HCT116 (cell line): Measurements from ENCODE around the gene PIGL. TPM values are rescaled to one million over a fixed set of nuclear protein-coding genes. Genes with fewer than 3 reads are reported as not detected.

Source experiments
- ATAC-seq: fragments of 200-7000 bp; cut with Tn5 transposase; 2 replicates; pipeline ENCODE4 v1.9.1; 2020; ENCODE audit warnings: mild to moderate bottlenecking, moderate library complexity
- Bru-seq: library from RNA; stranded (reverse); fragments of 400-500 nt; gene quantifications from one replicate; lab custom pipeline; 2021; lab: Mats Ljungman, UMichigan
- BruChase-seq, 2 experiments: library from RNA; stranded (reverse); fragments of 400-500 nt; gene quantifications; one replicate each; lab custom pipeline; 2021; lab: Mats Ljungman, UMichigan
- BruUV-seq: library from RNA; stranded (reverse); fragments of 400-500 nt; replicated peaks from 2 replicates; lab custom pipeline; 2021; lab: Mats Ljungman, UMichigan
- CTCF ChIA-PET: fragments of 300-600 bp; sonication (Branson Sonifier 250); formaldehyde crosslinking; loops from one replicate; lab custom pipeline; 2021; ENCODE audit warnings: antibody characterized with exemption; lab: Charles Lee
- POLR2A ChIA-PET: fragments of 300-600, 350-600 bp; sonication (Branson Sonifier 250); formaldehyde crosslinking; loops from one replicate; lab custom pipeline; 2021; ENCODE audit warnings: antibody characterized with exemption; lab: Charles Lee
- RAD21 ChIA-PET, 2 experiments: fragments of 300-600 bp; sonication (Branson Sonifier 250); formaldehyde crosslinking; loops; one replicate each; lab custom pipeline; 2023; ENCODE audit warnings: low total read pairs in 2 of 2; ENCODE audit not compliant: uncharacterized antibody in 2 of 2, unreplicated experiment in 2 of 2, low non-redundant PET in 1 of 2; lab: Charles Lee
- DNase-seq: peaks from one replicate; pipeline ENCODE4 v3.0.0-alpha.2; 2010; ENCODE audit warnings: low read depth, low spot score
- H2AFZ ChIP-seq: fragments of 200-600 bp; shearing (Covaris generic), sonication (generic); 2 replicates; pipeline ENCODE4 v1.6.1; 2017; ENCODE audit warnings: low read depth, mixed run types, mixed read lengths, antibody characterized with exemption, low read length; ENCODE audit not compliant: poor library complexity, severe bottlenecking
- H3K27ac ChIP-seq: 2 replicates; pipeline ENCODE4 v1.5.1; 2012; ENCODE audit warnings: low read depth, low read length
- H3K27me3 ChIP-seq: fragments of 200-600 bp; sonication (generic); 2 replicates; pipeline ENCODE4 v1.6.1; 2016; ENCODE audit warnings: mixed run types, low read length, mixed read lengths; ENCODE audit not compliant: insufficient read depth
- H3K36me3 ChIP-seq, 2 experiments: fragments of 200-500 bp in 1 of 2; fragments of 200-600 bp in 1 of 2; sonication (Bioruptor generic) in 1 of 2; sonication (generic) in 1 of 2; 2 replicates each; pipeline versions ENCODE4 v1.5.1 to v1.6.1; 2014 to 2016; ENCODE audit warnings: low read length in 2 of 2, inconsistent platforms in 1 of 2, mixed read lengths in 1 of 2, mixed run types in 1 of 2; ENCODE audit not compliant: insufficient read depth in 2 of 2, control insufficient read depth in 1 of 2
- H3K4me1 ChIP-seq, 2 experiments: fragments of 200-600 bp in 1 of 2; sonication (generic) in 1 of 2; 2 replicates each; pipeline versions ENCODE4 v1.5.1 to v1.6.1; 2012 to 2017; ENCODE audit warnings: low read length in 2 of 2, inconsistent platforms in 1 of 2, mild to moderate bottlenecking in 1 of 2, mixed read lengths in 1 of 2, mixed run types in 1 of 2, moderate library complexity in 1 of 2; ENCODE audit not compliant: insufficient read depth in 2 of 2, control insufficient read depth in 1 of 2
- H3K4me2 ChIP-seq: fragments of 200-600 bp; sonication (generic); 2 replicates; pipeline ENCODE4 v1.6.1; 2017; ENCODE audit warnings: mixed run types, low read length, mixed read lengths
- H3K4me3 ChIP-seq, 2 experiments: fragments of 200-600 bp in 1 of 2; sonication (generic) in 1 of 2; replicated peaks in 1 of 2; 2 replicates each; pipeline ENCODE4 v1.5.1; 2011 to 2016; ENCODE audit warnings: low read length in 2 of 2, control low read depth in 1 of 2, low read depth in 1 of 2, mild to moderate bottlenecking in 1 of 2, mixed read lengths in 1 of 2, mixed run types in 1 of 2
- H3K79me2 ChIP-seq: fragments of 200-600 bp; sonication (generic); 2 replicates; pipeline ENCODE4 v1.6.1; 2017; ENCODE audit warnings: mild to moderate bottlenecking, mixed run types, low read length, moderate library complexity, mixed read lengths; ENCODE audit not compliant: insufficient read depth
- H3K9ac ChIP-seq: fragments of 200-600 bp; sonication (generic); 2 replicates; pipeline ENCODE4 v1.6.1; 2016; ENCODE audit warnings: low read length, mixed read lengths
- H3K9me2 ChIP-seq: fragments of 200-600 bp; sonication (generic), shearing (Covaris generic); 2 replicates; pipeline ENCODE4 v1.6.1; 2017; ENCODE audit warnings: mixed run types, mild to moderate bottlenecking, moderate library complexity; ENCODE audit not compliant: insufficient read depth
- H3K9me3 ChIP-seq, 2 experiments: fragments of 200-500 bp in 1 of 2; fragments of 200-600 bp in 1 of 2; sonication (Bioruptor generic) in 1 of 2; sonication (generic) in 1 of 2; 2 replicates each; pipeline ENCODE4 v1.6.1; 2014 to 2017; ENCODE audit warnings: low read length in 2 of 2, mixed read lengths in 2 of 2, inconsistent platforms in 1 of 2, low read depth in 1 of 2, mild to moderate bottlenecking in 1 of 2, mixed run types in 1 of 2, moderate library complexity in 1 of 2; ENCODE audit not compliant: control insufficient read depth in 1 of 2, insufficient read depth in 1 of 2
- H4K20me1 ChIP-seq: fragments of 200-600 bp; sonication (generic), shearing (Covaris generic); 2 replicates; pipeline ENCODE4 v1.6.1; 2017; ENCODE audit warnings: mixed run types, mild to moderate bottlenecking, moderate library complexity; ENCODE audit not compliant: insufficient read depth
- ATF3 ChIP-seq: IDR thresholded peaks from 2 replicates; pipeline ENCODE4 v1.6.1; 2012
- CEBPB ChIP-seq: IDR thresholded peaks from 2 replicates; pipeline ENCODE4 v1.6.1; 2012; ENCODE audit warnings: low read depth
- EGR1 ChIP-seq: IDR thresholded peaks from 2 replicates; pipeline ENCODE4 v1.6.1; 2012; ENCODE audit warnings: low read depth
- ELF1 ChIP-seq: IDR thresholded peaks from 2 replicates; pipeline ENCODE4 v1.6.1; 2012; ENCODE audit warnings: low read depth, borderline replicate concordance
- EZH2phosphoT487 ChIP-seq: fragments of 200-600 bp; IDR thresholded peaks from 2 replicates; pipeline ENCODE4 v1.6.1; 2018; ENCODE audit warnings: antibody characterized with exemption, borderline replicate concordance
- FOSL1 ChIP-seq: IDR thresholded peaks from 2 replicates; pipeline ENCODE4 v1.6.1; 2012; ENCODE audit warnings: low read depth
- JUND ChIP-seq: IDR thresholded peaks from 2 replicates; pipeline ENCODE4 v1.6.1; 2012
- MAX ChIP-seq: IDR thresholded peaks from 2 replicates; pipeline ENCODE4 v1.6.1; 2012
- POLR2A ChIP-seq: IDR thresholded peaks from 2 replicates; pipeline ENCODE4 v1.7.0; 2011; ENCODE audit warnings: borderline replicate concordance; ENCODE audit not compliant: insufficient read depth, insufficient read length; ENCODE audit errors: extremely low read depth
- POLR2AphosphoS5 ChIP-seq: IDR thresholded peaks from 2 replicates; pipeline ENCODE4 v1.6.1; 2011; ENCODE audit warnings: mild to moderate bottlenecking, low read depth, low read length, moderate library complexity
- RAD21 ChIP-seq: IDR thresholded peaks from 2 replicates; pipeline ENCODE4 v1.6.1; 2012; ENCODE audit warnings: low read depth, mild to moderate bottlenecking
- REST ChIP-seq: IDR thresholded peaks from 2 replicates; pipeline ENCODE4 v1.6.1; 2012; ENCODE audit warnings: low read depth
- SIN3A ChIP-seq: IDR thresholded peaks from 2 replicates; pipeline ENCODE4 v1.6.1; 2012; ENCODE audit warnings: low read depth
- SP1 ChIP-seq: IDR thresholded peaks from 2 replicates; pipeline ENCODE4 v1.6.1; 2012; ENCODE audit warnings: low read depth
- SRF ChIP-seq: IDR thresholded peaks from 2 replicates; pipeline ENCODE4 v1.6.1; 2012; ENCODE audit warnings: low read depth
- TCF7L2 ChIP-seq: IDR thresholded peaks from 2 replicates; pipeline ENCODE4 v1.7.0; 2011; ENCODE audit warnings: borderline replicate concordance, inconsistent platforms; ENCODE audit not compliant: insufficient read depth, insufficient read length; ENCODE audit errors: extremely low read depth
- YY1 ChIP-seq: IDR thresholded peaks from 2 replicates; pipeline ENCODE4 v1.6.1; 2011; ENCODE audit warnings: low read length, low read depth, moderate library complexity, mild to moderate bottlenecking; ENCODE audit not compliant: insufficient replicate concordance; ENCODE audit errors: extremely low read depth
- ZFX ChIP-seq: fragments of 450-650 bp; IDR thresholded peaks from 2 replicates; pipeline ENCODE4 v1.6.1; 2017
- ZNF274 ChIP-seq: fragments of 200-500 bp; sonication (Bioruptor generic); IDR thresholded peaks from 2 replicates; pipeline ENCODE4 v1.6.1; 2014; ENCODE audit warnings: mild to moderate bottlenecking, low read depth, low read length, inconsistent platforms
- intact Hi-C: fragments of 100-400 bp; cut with micrococcal nuclease; formaldehyde crosslinking; loops from 2 replicates; pipeline ENCODE4 v1.10.0; 2022
- long read RNA-seq: library from polyadenylated mRNA; unstranded; transcript quantifications from one replicate; pipeline ENCODE4 v2.0.0, GENCODE V29; 2021; ENCODE audit not compliant: unreplicated experiment
- polyA plus RNA-seq: library from polyadenylated mRNA; unstranded; fragments of >200 nt; gene quantifications from 2 replicates; pipeline ENCODE4 v1.2.1, GENCODE V29; 2012; ENCODE audit warnings: missing spikeins
- total RNA-seq: library from RNA; stranded (reverse); gene quantifications from one replicate; pipeline ENCODE4 v1.2.1, GENCODE V29; 2021; ENCODE audit not compliant: unreplicated experiment
- TF ChIP-seq, protein P1 (sequence below): IDR thresholded peaks from 2 replicates; pipeline ENCODE4 v1.6.1; 2011; ENCODE audit warnings: mild to moderate bottlenecking, low read length, moderate library complexity; ENCODE audit not compliant: insufficient replicate concordance; ENCODE audit errors: extremely low read depth

The PIGL gene
- 36.8 TPM for total RNA-seq
- 34.4 and 40.5 TPM in 2 replicates for polyA plus RNA-seq
- percentile 72 among the genes with signal in this experiment for Bru-seq, nascent RNA
- BruChase-seq, experiment 1, labeled RNA remaining after a 6-hour chase, result percentile 67 among the genes with signal in this experiment
- percentile 60 among the genes with signal in this experiment for BruChase-seq, experiment 2, labeled RNA remaining after a 2-hour chase
- long read RNA-seq, transcript PIGL-201 (7 exons, 1,137 nt), result major isoform, 8 of 24 reads
- long read RNA-seq, transcript PIGL-205 (2 exons, 888 nt), result minor isoform, 7 of 24 reads
- long read RNA-seq, partial matches to known transcripts, result 2 of 24 reads
- long read RNA-seq, other reads (novel, unspliced or antisense), result 7 of 24 reads

- ChIA-PET RAD21 (no interaction called here), POLR2A (interaction anchor here (1.1 to 3.5 kb wide), 2 partner anchors 9 to 69 kb away, joined by 5 to 12 read pairs; no protein-coding TSS in a partner anchor), CTCF (interaction anchor here (1.0 kb wide), 1 partner anchor 69 kb away, joined by 3 read pairs; no protein-coding TSS in a partner anchor)
- Histone ChIP-seq H3K9me2 (no peaks in the 10 kb centered on the region), H3K79me2 (peaks cover 84% of the 10 kb centered on the region), H3K9me3 (no peaks in the 10 kb centered on the region), H4K20me1 (peaks cover 11% of the 10 kb centered on the region; the same call in 1 of the 2 replicates), H3K4me1 (peaks cover 13 to 37% of the 10 kb centered on the region in 2 experiments; a peak in 3 of 4 replicates), H3K27me3 (no peaks in the 10 kb centered on the region), H3K36me3 (0 out of 4 replicates have a peak, but pooled peaks cover 0 to 6% of the 10 kb centered on the region in 2 experiments), H3K4me2 (peak within 1 kb of the TSS; percentile 78), H3K4me3 (peak within 1 kb of the TSS; percentile 84 to 87), H3K9ac (peak within 1 kb of the TSS; percentile 89), H2AFZ (peak within 1 kb of the TSS; percentile 12), H3K27ac (peak within 1 kb of the TSS; percentile 94)
- BruUV-seq, result TSS peak; percentile 73
- intact Hi-C loops, result loop anchor here (2.0 kb wide), 1 partner anchor 70 kb away; no protein-coding TSS in a partner anchor
- DNase-seq (peak; percentile 91), ATAC-seq (peak; percentile 68)
- TF ChIP-seq SRF, result no peak
- TF ChIP-seq POLR2A, result peak; percentile 93
- peak; percentile 51 for TF ChIP-seq TCF7L2
- peak; percentile 31 for TF ChIP-seq RAD21
- TF ChIP-seq MAX, result peak; percentile 84
- TF ChIP-seq EGR1, result no peak
- no peak for TF ChIP-seq REST
- peak; percentile 94 for TF ChIP-seq YY1
- TF ChIP-seq SP1, result peak; percentile 70
- TF ChIP-seq POLR2AphosphoS5, result peak; percentile 99
- no peak for TF ChIP-seq EZH2phosphoT487
- TF ChIP-seq ZFX, result peak; percentile 44; the same call in 1 of the 2 replicates
- TF ChIP-seq ELF1, result no peak
- no peak for TF ChIP-seq JUND
- no peak for TF ChIP-seq FOSL1
- TF ChIP-seq, protein P1, sequence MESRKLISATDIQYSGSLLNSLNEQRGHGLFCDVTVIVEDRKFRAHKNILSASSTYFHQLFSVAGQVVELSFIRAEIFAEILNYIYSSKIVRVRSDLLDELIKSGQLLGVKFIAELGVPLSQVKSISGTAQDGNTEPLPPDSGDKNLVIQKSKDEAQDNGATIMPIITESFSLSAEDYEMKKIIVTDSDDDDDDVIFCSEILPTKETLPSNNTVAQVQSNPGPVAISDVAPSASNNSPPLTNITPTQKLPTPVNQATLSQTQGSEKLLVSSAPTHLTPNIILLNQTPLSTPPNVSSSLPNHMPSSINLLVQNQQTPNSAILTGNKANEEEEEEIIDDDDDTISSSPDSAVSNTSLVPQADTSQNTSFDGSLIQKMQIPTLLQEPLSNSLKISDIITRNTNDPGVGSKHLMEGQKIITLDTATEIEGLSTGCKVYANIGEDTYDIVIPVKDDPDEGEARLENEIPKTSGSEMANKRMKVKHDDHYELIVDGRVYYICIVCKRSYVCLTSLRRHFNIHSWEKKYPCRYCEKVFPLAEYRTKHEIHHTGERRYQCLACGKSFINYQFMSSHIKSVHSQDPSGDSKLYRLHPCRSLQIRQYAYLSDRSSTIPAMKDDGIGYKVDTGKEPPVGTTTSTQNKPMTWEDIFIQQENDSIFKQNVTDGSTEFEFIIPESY, result peak; percentile 42
- peak; percentile 64; the same call in 1 of the 2 replicates for TF ChIP-seq SIN3A
- no peak for TF ChIP-seq ZNF274
- no peak for TF ChIP-seq ATF3
- no peak for TF ChIP-seq CEBPB
These were observed at the start of gene PIGL for GRCh38 chr17:16217002-16217635. Gene PIGL (plus strand): TSS chr17:16217210. CDS start chr17:16217227, 17 bp downstream.
